Hepatocyte (in vitro differentiated cells): ENCODE measurements around the gene GPD1L. TPM values are rescaled to one million over a fixed set of nuclear protein-coding genes. Genes with fewer than 3 reads are reported as not detected.
A peak's percentile ranks its signal among the peaks of the same experiment; 100 is the strongest.

Experiments used
- DNase-seq: peaks from one replicate; pipeline ENCODE4 v3.0.0-alpha.2; 2016; ENCODE audit warnings: low spot score
- H2AFZ ChIP-seq: fragments of 200-600 bp; sonication (generic); 2 replicates; pipeline ENCODE4 v1.6.0; 2016; ENCODE audit warnings: antibody characterized with exemption, mild to moderate bottlenecking
- H3K27ac ChIP-seq: fragments of 200-600 bp; sonication (generic); 2 replicates; pipeline ENCODE4 v1.5.1; 2016; ENCODE audit warnings: mild to moderate bottlenecking
- H3K27me3 ChIP-seq: fragments of 200-600 bp; sonication (generic); 2 replicates; pipeline ENCODE4 v1.6.1; 2016
- H3K36me3 ChIP-seq: fragments of 200-600 bp; sonication (generic); replicated peaks from 2 replicates; pipeline ENCODE4 v1.5.1; 2016; ENCODE audit warnings: low read depth; ENCODE audit not compliant: insufficient read depth
- H3K4me1 ChIP-seq: fragments of 200-600 bp; sonication (generic); 2 replicates; pipeline ENCODE4 v1.5.1; 2016; ENCODE audit warnings: mild to moderate bottlenecking, moderate library complexity; ENCODE audit not compliant: insufficient read depth
- H3K4me2 ChIP-seq: fragments of 200-600 bp; sonication (generic); 2 replicates; pipeline ENCODE4 v1.6.0; 2016
- H3K4me3 ChIP-seq: fragments of 200-600 bp; sonication (generic); 2 replicates; pipeline ENCODE4 v1.5.1; 2016; ENCODE audit warnings: mild to moderate bottlenecking
- H3K79me2 ChIP-seq: fragments of 200-600 bp; sonication (generic); 2 replicates; pipeline ENCODE4 v1.6.0; 2017; ENCODE audit warnings: mild to moderate bottlenecking
- H3K9me2 ChIP-seq: fragments of 200-600 bp; sonication (generic); replicated peaks from 2 replicates; pipeline ENCODE4 v1.6.0; 2017; ENCODE audit warnings: mild to moderate bottlenecking; ENCODE audit not compliant: insufficient read depth
- H3K9me3 ChIP-seq: fragments of 200-600 bp; sonication (generic); 2 replicates; pipeline ENCODE4 v1.5.1; 2016; ENCODE audit warnings: low read depth, mild to moderate bottlenecking
- H4K20me1 ChIP-seq: fragments of 200-600 bp; sonication (generic); 2 replicates; pipeline ENCODE4 v1.6.0; 2016; ENCODE audit warnings: mild to moderate bottlenecking; ENCODE audit not compliant: insufficient read depth, poor library complexity, severe bottlenecking
- EZH2 ChIP-seq: fragments of 200-600 bp; sonication (generic); IDR thresholded peaks from 2 replicates; pipeline ENCODE4 v1.6.1; 2016; ENCODE audit warnings: antibody characterized with exemption, mild to moderate bottlenecking, borderline replicate concordance
- EZH2phosphoT487 ChIP-seq: fragments of 200-600 bp; sonication (generic); IDR thresholded peaks from one replicate; pipeline ENCODE4 v1.6.1; 2018; ENCODE audit warnings: antibody characterized with exemption, mild to moderate bottlenecking, low read depth, moderate library complexity; ENCODE audit not compliant: unreplicated experiment, severe bottlenecking
- WGBS: methylation state at CpG from one replicate; pipeline ENCODE4 v1.1.6; 2016; ENCODE audit warnings: low lambda C conversion rate; ENCODE audit errors: missing lambda C conversion rate; 5-methylcytosine and 5-hydroxymethylcytosine counted together
- polyA plus RNA-seq: library from polyadenylated mRNA; unstranded; fragments of >200 nt; fragmentation: Nextera tagmentation; extraction: Ambion mirVana; gene quantifications from 2 replicates; pipeline ENCODE4 v1.2.1, GENCODE V29; 2016
- total RNA-seq: library from RNA; depleted of rRNA; stranded (reverse); fragments of >200 nt; gene quantifications from 2 replicates; pipeline ENCODE4 v1.2.3, GENCODE V29; 2014
- TF ChIP-seq, protein P1 (sequence below): fragments of 200-600 bp; sonication (generic); IDR thresholded peaks from 2 replicates; pipeline ENCODE4 v1.5.1; 2016; ENCODE audit warnings: antibody characterized with exemption, mild to moderate bottlenecking; ENCODE audit not compliant: poor library complexity

Gene GPD1L
- total and polyA plus RNA-seq, 2 experiments from 2014 or later = 6.8 to 15.2 TPM

DNA sequence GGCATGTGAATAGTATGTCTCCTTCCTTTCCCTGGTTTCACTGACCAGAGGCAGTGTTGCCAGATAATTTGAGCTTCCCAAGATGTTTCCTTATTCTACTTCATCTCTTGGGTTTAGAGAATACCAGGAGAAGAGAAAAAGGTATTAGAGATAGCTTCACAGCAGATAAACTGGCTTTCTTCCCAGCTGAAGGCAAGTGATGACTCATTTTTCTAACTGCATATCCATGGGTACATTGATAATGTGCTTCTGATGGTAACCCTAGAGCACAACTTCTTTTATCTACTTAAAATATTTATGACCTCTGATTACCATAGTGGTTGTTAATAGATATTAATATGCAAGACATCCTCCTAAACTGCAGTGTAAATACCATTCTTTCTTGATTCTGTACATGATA is 97.4 kb downstream of the GPD1L start:
- H2AFZ ChIP-seq = no peak overlapping the region
- no peaks in the 10 kb centered on the region for H4K20me1 ChIP-seq
- no peaks in the 10 kb centered on the region for H3K79me2 ChIP-seq
- no peak overlapping the region for H3K4me2 ChIP-seq
- no peak overlapping the region for H3K27ac ChIP-seq
- no peaks in the 10 kb centered on the region for H3K36me3 ChIP-seq
- no peaks in the 10 kb centered on the region for H3K4me1 ChIP-seq
- no peaks in the 10 kb centered on the region for H3K9me2 ChIP-seq
- H3K4me3 ChIP-seq = no peak overlapping the region
- TF ChIP-seq, protein P1, sequence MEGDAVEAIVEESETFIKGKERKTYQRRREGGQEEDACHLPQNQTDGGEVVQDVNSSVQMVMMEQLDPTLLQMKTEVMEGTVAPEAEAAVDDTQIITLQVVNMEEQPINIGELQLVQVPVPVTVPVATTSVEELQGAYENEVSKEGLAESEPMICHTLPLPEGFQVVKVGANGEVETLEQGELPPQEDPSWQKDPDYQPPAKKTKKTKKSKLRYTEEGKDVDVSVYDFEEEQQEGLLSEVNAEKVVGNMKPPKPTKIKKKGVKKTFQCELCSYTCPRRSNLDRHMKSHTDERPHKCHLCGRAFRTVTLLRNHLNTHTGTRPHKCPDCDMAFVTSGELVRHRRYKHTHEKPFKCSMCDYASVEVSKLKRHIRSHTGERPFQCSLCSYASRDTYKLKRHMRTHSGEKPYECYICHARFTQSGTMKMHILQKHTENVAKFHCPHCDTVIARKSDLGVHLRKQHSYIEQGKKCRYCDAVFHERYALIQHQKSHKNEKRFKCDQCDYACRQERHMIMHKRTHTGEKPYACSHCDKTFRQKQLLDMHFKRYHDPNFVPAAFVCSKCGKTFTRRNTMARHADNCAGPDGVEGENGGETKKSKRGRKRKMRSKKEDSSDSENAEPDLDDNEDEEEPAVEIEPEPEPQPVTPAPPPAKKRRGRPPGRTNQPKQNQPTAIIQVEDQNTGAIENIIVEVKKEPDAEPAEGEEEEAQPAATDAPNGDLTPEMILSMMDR = no peak
- TF ChIP-seq EZH2 = no peak
- no peak for TF ChIP-seq EZH2phosphoT487
- no peaks in the 10 kb centered on the region for H3K27me3 ChIP-seq
- DNase-seq = peak; percentile 20
- H3K9me3 ChIP-seq = no peaks in the 10 kb centered on the region

DNA sequence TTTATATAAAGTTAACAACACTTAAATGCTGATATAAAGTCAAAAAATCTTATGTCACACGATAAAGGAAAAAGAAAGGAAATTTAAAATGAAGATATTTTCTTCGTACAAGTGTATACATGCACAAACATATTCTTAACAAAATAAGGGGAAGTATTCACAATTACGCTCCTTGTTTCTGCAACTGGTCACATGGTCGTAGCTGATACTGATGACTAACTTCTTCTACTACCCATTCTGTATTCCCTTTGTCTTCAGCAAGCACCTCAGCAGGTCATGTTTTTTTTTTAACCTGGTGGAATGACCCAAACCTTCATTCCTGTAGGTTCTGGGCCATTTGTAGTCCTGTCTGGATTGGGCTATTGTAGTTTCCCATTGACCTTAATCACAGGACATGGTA is 102.0 kb downstream of the GPD1L start:
- WGBS = 96% methylated on average over 4 of the region's 4 CpGs
- Histone ChIP-seq H3K4me3 (no peak overlapping the region), H2AFZ (no peak overlapping the region), H3K79me2 (no peaks in the 10 kb centered on the region), H3K9me2 (no peaks in the 10 kb centered on the region), H3K36me3 (no peaks in the 10 kb centered on the region), H4K20me1 (no peaks in the 10 kb centered on the region), H3K4me1 (no peaks in the 10 kb centered on the region), H3K4me2 (no peak overlapping the region), H3K9me3 (no peaks in the 10 kb centered on the region), H3K27ac (no peak overlapping the region), H3K27me3 (no peaks in the 10 kb centered on the region)
- TF ChIP-seq, protein P1 = no peak
- TF ChIP-seq EZH2phosphoT487 (no peak), EZH2 (no peak)
- no peak for DNase-seq

DNA sequence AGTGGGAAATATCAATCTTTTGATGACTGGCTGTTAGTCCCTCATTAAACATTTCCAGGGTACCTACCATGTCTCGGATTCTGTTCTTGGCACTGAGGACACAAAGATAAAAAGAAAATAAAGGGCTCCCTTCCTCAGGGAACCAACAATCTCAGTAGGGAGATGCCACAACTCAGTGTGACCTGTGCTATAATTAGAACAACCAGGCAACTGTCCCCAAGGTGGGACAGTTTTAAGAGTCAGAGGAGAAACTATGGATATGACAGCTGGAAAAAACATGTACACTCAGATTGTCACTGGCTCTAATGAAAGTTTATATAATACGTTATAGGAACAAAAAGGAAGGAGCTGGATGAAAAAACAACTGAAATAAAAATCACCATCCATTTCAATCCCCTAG is 108.8 kb downstream of the GPD1L start:
- peak overlapping the region; percentile 76 for H3K27ac ChIP-seq
- DNase-seq = no peak
- peak overlapping the region; percentile 61 for H3K4me2 ChIP-seq
- H3K79me2 ChIP-seq = no peaks in the 10 kb centered on the region
- no peaks in the 10 kb centered on the region for H3K36me3 ChIP-seq
- peak overlapping the region; percentile 15 for H2AFZ ChIP-seq
- H4K20me1 ChIP-seq = no peaks in the 10 kb centered on the region
- 74% methylated on average over 2 of the region's 2 CpGs for whole genome bisulfite sequencing
- TF ChIP-seq EZH2phosphoT487 (no peak), EZH2 (no peak)
- TF ChIP-seq, protein P1 = no peak
- H3K9me3 ChIP-seq = no peaks in the 10 kb centered on the region
- H3K4me3 ChIP-seq = no peak overlapping the region
- H3K9me2 ChIP-seq = no peaks in the 10 kb centered on the region
- H3K27me3 ChIP-seq = no peaks in the 10 kb centered on the region
- peaks cover 16% of the 10 kb centered on the region for H3K4me1 ChIP-seq

DNA sequence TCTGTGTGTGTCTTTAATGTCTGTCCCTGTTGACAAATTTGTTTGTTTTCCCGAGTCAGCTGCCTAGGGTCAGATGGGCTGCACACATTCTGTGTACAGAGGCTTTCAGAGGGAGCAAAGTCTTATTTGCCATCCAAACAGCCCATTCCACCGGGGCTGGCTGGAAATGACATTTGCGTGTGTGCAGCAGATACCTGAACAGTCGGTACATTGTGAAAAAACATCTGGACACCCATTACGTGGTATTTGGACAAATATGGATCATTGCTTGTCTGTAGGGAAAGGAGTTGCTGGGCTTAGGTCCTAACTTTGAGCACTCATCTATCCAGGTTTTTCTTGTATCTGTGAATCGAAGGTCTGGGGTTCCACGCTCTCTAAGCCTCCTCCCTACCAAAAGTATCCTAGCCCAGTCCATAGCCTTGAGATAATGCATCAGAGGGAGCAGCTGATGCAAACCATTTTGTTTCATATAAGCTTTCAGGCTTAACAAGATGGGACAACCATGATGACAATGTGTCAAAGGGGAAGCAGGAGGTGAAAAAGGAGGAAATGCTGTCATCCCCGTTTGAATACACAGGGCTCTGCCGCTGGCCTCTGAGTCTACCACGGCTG is 109.9 kb downstream of the GPD1L start:
- no peaks in the 10 kb centered on the region for H3K9me2 ChIP-seq
- H3K27me3 ChIP-seq = no peaks in the 10 kb centered on the region
- H3K9me3 ChIP-seq = no peaks in the 10 kb centered on the region
- peaks cover 16% of the 10 kb centered on the region for H3K4me1 ChIP-seq
- H3K4me2 ChIP-seq = peak overlapping the region; percentile 61
- TF ChIP-seq EZH2 (no peak), EZH2phosphoT487 (no peak)
- TF ChIP-seq, protein P1 = no peak
- H3K27ac ChIP-seq = peak overlapping the region; percentile 76
- WGBS = 38% methylated on average over 10 of the region's 10 CpGs
- peak; percentile 79 for DNase-seq
- no peaks in the 10 kb centered on the region for H3K79me2 ChIP-seq
- no peak overlapping the region for H2AFZ ChIP-seq
- H4K20me1 ChIP-seq = no peaks in the 10 kb centered on the region
- no peak overlapping the region for H3K4me3 ChIP-seq
- H3K36me3 ChIP-seq = no peaks in the 10 kb centered on the region
